ENCODE results near the gene STARD9.

Gene STARD9

GRCh38 chr15:42632105-42632675 is 56.8 kb downstream of the STARD9 start:
- DNase-seq: no peak

GRCh38 chr15:42640109-42640508 is 64.7 kb downstream of the STARD9 start:
- no peak for DNase-seq

- peak; percentile 80 for DNase-seq
Measured at GRCh38 chr15:42650208-42651066, 75.0 kb downstream of the STARD9 start.

DNA sequence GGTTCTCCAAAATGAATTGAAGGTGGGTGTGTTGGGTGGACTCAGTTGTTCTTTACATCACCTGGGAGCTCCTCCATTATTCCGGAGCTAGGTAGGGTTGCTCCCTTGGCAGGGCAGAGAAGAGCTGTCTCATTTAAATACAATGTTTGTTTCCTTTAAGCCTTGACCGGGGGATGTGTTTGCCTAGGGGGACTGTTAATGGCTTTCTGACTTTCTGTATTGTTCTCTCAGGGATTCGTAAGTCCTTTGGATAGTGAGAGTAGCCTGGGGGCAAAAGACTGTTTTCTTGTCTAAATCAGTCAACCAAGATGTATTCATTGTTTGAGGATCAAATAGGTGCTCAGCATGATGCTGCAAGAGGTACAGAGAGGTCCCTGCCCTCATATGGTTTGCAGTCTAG is 90.4 kb downstream of the STARD9 start:
- no peak for DNase-seq

- no peak for DNase-seq
Measured at GRCh38 chr15:42667855-42668254, 92.4 kb downstream of the STARD9 start.

DNA sequence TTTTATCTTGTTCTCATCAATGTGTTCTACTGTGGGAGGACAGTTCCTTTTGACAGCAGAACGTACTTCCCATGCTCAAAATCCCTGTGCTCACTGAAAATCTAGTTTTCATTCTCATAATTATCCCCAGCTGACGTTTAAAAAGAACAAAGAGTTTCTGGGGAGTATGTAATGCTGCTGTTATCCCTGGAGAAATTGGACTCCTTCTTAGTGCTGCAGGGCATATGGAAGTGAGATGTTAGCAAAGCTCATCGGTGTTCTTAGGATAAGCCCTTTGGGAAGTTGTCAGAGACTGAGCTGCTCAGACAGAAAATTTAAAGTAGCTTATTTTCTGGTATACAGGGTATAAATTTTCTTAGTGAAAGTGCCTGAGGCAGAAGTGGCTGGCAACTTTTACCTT is 95.0 kb downstream of the STARD9 start:
- no peak for DNase-seq

DNA sequence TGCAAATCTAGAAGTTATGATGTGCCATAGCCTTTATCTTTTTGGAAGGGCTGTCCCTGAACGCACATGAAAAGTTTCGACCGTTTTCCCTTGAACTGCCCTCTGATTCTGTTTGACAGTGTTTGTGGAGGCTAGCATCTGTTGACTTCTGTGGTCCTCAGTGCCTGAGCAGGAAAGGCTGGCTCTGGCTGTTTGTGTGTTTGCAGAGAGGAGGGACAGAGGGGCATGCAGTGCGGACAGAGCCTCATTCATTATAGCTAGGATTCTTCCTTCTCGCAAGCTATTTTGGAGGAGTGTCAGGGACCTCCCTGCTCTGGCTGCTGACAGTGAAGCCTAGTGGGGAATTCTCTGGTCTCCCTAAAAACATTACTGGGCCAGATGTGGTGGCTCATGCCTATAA is 97.0 kb downstream of the STARD9 start:
- no peak for DNase-seq

GRCh38 chr15:42674472-42674871 is 99.1 kb downstream of the STARD9 start:
- DNase-seq: no peak

DNA sequence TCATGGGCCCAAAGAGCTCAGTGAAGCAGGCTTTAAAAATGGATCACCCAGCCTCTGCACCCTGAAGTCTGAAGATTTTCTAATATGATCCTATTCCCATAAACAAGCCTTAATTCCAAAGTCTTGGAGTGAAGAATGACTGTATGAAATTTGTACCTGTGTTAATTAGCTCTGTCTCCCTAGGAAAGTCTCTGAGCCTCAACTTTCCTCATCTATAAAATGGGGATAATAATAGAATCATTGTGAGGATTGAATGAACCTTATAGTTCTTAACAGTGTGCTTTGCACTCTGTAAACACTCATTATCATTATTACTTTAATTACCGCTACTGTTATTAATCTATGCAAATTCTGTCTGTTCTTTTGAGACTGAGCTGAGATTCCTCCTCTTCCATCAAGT is 99.6 kb downstream of the STARD9 start:
- DNase-seq: no peak

DNA sequence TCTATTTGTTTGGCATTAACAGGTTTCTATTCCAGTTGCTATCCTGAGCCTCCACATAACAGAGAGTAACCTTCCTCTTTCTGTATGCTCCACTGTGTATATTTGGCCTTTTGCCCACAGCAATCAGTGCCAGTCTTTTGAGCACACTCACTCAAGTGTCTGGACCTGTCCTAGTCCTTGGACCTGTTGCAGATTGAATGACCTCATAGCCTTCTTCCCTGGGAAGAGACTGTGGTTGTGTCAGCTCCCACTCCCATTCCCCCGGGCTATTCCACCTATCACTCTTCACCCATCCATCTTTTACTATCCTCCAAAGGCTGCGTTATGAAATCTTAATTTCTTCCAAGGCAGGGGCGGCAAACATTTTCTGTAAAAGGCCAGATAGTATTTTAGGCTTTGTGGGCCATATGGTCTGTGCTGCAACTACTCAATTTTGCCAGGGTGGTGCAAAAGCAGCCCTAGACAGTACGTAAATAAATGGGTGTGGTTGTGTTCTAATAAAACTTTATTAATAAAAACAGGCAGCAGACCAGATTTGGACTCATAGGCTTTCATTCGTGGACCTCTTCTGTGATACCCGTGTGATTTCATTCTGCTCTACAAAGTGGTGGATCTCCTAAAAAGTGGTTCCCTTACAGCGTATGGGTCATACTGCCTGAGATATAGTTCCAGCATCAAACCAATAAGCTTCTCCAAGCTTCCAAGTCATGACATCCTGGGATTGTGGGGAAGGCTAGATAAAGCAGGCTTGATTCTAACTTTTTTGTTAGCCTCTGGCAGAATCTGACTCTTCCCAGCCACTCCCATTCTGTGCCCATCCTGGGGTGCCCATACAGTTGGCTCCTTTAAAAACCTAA is 104.1 kb downstream of the STARD9 start:
- no peak for DNase-seq

DNA sequence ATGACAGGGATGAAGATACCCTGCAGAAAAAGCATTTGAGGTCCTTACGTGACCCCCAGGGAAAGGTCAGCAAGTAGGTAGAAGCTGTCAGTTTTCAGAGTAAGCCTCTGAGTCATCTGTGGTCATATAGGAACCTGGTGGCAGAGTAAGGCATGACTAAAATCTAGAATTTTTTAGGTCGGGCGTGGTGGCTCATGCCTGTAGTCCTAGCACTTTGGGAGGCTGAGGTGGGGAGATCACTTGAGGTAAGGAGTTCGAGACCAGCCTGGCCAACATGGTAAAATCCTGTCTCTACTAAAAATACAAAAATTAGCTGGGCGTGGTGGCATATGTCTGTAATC is 104.7 kb downstream of the STARD9 start:
- DNase-seq: peak; percentile 88

GRCh38 chr15:42681119-42681518 is 105.7 kb downstream of the STARD9 start:
- no peak for DNase-seq

DNA sequence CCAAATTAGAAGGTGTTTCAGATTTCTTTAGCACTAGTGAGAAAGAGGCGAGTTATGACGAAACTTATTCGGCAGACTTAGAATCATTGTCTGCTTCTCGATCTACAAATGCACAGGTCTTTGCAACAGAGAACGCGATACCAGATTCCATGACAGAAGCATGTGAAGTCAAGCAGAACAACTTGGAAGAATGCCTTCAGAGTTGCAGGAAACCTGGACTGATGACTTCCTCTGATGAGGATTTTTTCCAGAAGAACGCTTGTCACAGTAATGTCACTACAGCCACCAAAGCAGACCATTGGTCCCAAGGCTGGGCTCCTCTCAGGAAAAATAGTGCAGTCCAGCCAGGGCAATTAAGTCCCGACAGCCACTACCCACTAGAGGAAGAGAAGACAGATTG is 110.9 kb downstream of the STARD9 start:
- no peak for DNase-seq

DNA sequence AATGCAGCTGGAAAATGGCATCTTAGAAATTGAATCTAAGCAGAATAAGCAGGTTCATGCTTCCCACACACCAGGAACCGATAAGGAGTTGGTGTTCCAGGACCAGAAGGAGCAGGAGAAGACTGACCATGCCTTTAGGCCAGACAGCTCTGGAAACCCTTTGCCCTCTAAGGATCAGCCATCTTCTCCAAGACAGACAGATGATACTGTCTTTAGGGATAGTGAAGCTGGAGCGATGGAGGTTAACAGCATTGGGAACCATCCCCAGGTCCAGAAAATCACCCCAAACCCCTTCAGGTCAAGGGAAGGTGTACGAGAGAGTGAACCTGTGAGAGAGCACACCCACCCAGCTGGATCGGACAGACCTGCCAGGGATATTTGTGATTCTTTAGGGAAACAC is 112.3 kb downstream of the STARD9 start:
- no peak for DNase-seq

GRCh38 chr15:42688301-42688700 is 112.9 kb downstream of the STARD9 start:
- no peak for DNase-seq

- peak; percentile 40 for DNase-seq
Measured at GRCh38 chr15:42691308-42691707, 115.9 kb downstream of the STARD9 start.

- no peak for DNase-seq
Measured at GRCh38 chr15:42691770-42692169, 116.4 kb downstream of the STARD9 start.

GRCh38 chr15:42692536-42692935 is 117.1 kb downstream of the STARD9 start:
- DNase-seq: no peak

GRCh38 chr15:42692997-42693396 is 117.6 kb downstream of the STARD9 start:
- DNase-seq: no peak

GRCh38 chr15:42693496-42693895 is 118.1 kb downstream of the STARD9 start:
- DNase-seq: no peak

DNA sequence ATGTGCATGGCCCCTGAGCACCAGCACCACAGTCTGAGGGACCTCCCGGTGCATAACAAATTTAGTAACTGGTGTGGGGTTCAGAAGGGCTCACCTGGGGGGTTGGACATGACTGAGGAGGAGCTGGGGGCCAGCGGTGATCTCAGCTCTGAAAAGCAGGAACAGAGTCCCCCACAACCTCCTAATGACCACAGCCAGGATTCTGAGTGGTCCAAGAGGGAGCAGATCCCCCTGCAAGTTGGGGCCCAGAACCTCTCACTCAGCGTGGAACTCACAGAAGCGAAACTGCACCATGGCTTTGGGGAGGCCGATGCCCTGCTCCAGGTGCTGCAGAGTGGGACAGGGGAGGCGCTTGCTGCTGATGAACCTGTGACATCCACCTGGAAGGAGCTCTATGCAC is 118.5 kb downstream of the STARD9 start:
- DNase-seq: no peak

GRCh38 chr15:42694398-42694797 is 119.0 kb downstream of the STARD9 start:
- no peak for DNase-seq

DNA sequence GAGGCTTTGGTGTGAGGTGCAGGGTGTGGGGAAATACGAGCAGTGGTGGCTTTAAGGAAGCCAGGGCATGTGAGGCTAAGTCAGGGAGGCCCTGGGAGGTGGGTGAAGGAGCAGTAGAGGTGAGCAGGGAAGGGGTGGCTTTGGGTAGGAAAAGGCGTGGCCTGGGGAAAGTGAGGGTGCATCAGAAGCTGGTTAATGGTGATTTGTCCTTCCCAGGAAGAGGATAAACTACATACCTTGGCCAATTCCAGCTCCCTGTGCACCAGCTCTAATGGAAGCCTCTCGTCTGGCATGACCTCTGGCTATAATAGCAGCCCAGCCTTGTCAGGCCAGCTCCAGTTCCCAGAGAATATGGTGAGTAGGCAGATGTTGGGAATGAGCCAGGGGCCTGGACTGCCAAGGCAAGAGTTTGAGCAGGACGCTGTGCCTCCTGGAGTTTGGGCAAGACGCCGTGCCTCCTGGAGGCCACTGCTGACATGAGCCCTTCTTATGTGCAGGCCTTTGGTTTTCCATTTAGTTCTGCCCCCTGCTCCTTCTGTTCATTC is 120.2 kb downstream of the STARD9 start:
- DNase-seq: no peak

GRCh38 chr15:42696626-42697025 is 121.2 kb downstream of the STARD9 start:
- no peak for DNase-seq
